SK-N-SH (cell line): ENCODE measurements around the gene LMBR1. TPM values are rescaled to one million over a fixed set of nuclear protein-coding genes. Genes with fewer than 3 reads are reported as not detected.
A peak's percentile ranks its signal among the peaks of the same experiment; 100 is the strongest.
"Not testable (repeated sequence)": the region's sequence is repeated elsewhere in the genome, so short reads cannot be mapped to it uniquely, and the experiment has no call there.

ENCODE experiments used
- CTCF ChIA-PET: fragments of 300-600, 350-600 bp; formaldehyde crosslinking; extraction: SDS; loops from one replicate; lab custom pipeline; 2021; lab: Yijun Ruan, JAX
- POLR2A ChIA-PET: fragments of 350-600 bp; sonication (Branson Sonifier 250); formaldehyde crosslinking; extraction: SDS; loops from one replicate; lab custom pipeline; 2020; ENCODE audit warnings: antibody characterized with exemption, inconsistent platforms; lab: Yijun Ruan, JAX
- DNase-seq: peaks from one replicate; pipeline ENCODE4 v3.0.0; 2012
- H2AFZ ChIP-seq: fragments of 200-600 bp; sonication (generic); 2 replicates; pipeline ENCODE4 v1.8.1; 2016; ENCODE audit warnings: antibody characterized with exemption, mild to moderate bottlenecking, low read depth
- H3F3A ChIP-seq: fragments of 200-600 bp; sonication (generic); replicated peaks from 2 replicates; pipeline ENCODE3; 2016; ENCODE audit warnings: antibody characterized with exemption, mild to moderate bottlenecking; ENCODE audit not compliant: insufficient read depth
- H3K27ac ChIP-seq, 2 experiments: fragments of 200-500 bp in 1 of 2; fragments of 200-600 bp in 1 of 2; sonication (Bioruptor generic) in 1 of 2; sonication (generic), shearing (Covaris generic) in 1 of 2; 2 replicates each; pipeline versions ENCODE4 v1.5.1 to v1.6.1; 2014 to 2016; ENCODE audit warnings: low read depth in 2 of 2, inconsistent platforms in 1 of 2, low read length in 1 of 2, mild to moderate bottlenecking in 1 of 2, mixed read lengths in 1 of 2
- H3K27me3 ChIP-seq: fragments of 200-600 bp; sonication (generic), shearing (Covaris generic); 2 replicates; pipeline ENCODE4 v1.6.1; 2016; ENCODE audit warnings: mixed run types; ENCODE audit not compliant: insufficient read depth
- H3K36me3 ChIP-seq, 2 experiments: fragments of 200-500 bp in 1 of 2; fragments of 200-600 bp in 1 of 2; sonication (Bioruptor generic) in 1 of 2; sonication (generic) in 1 of 2; replicated peaks in 1 of 2; 2 replicates each; pipeline versions ENCODE3 to v1.5.1; 2014 to 2016; ENCODE audit warnings: low read length in 1 of 2, mild to moderate bottlenecking in 1 of 2; ENCODE audit not compliant: insufficient read depth in 2 of 2, control insufficient read depth in 1 of 2
- H3K4me1 ChIP-seq, 2 experiments: fragments of 200-500 bp in 1 of 2; fragments of 200-600 bp in 1 of 2; sonication (Bioruptor generic) in 1 of 2; sonication (generic), shearing (Covaris generic) in 1 of 2; 2 replicates each; pipeline versions ENCODE4 v1.5.1 to v1.6.1; 2014 to 2016; ENCODE audit warnings: low read depth in 1 of 2, low read length in 1 of 2, mixed run types in 1 of 2; ENCODE audit not compliant: insufficient read depth in 2 of 2, control insufficient read depth in 1 of 2
- H3K4me2 ChIP-seq: fragments of 200-600 bp; sonication (generic), shearing (Covaris generic); 2 replicates; pipeline ENCODE4 v1.6.1; 2017; ENCODE audit warnings: mixed run types
- H3K4me3 ChIP-seq, 2 experiments: fragments of 200-500 bp in 1 of 2; fragments of 200-600 bp in 1 of 2; sonication (Bioruptor generic) in 1 of 2; sonication (generic), shearing (Covaris generic) in 1 of 2; 2 replicates each; pipeline versions ENCODE4 v1.5.1 to v1.8.1; 2014 to 2016; ENCODE audit warnings: low read depth in 2 of 2, inconsistent platforms in 1 of 2, low read length in 1 of 2, mild to moderate bottlenecking in 1 of 2, mixed read lengths in 1 of 2, moderate library complexity in 1 of 2
- H3K79me2 ChIP-seq: fragments of 200-600 bp; sonication (generic); 2 replicates; pipeline ENCODE4 v1.8.1; 2017; ENCODE audit warnings: mild to moderate bottlenecking; ENCODE audit not compliant: insufficient read depth
- H3K9ac ChIP-seq: fragments of 200-600 bp; sonication (generic); 2 replicates; pipeline ENCODE4 v1.6.1; 2017; ENCODE audit warnings: mixed run types
- H3K9me2 ChIP-seq: fragments of 200-600 bp; sonication (generic); 2 replicates; pipeline ENCODE4 v1.6.1; 2017; ENCODE audit warnings: mixed run types
- H3K9me3 ChIP-seq: fragments of 200-600 bp; sonication (generic); 2 replicates; pipeline ENCODE4 v1.6.1; 2017; ENCODE audit warnings: mixed run types, mild to moderate bottlenecking, moderate library complexity
- H4K20me1 ChIP-seq: fragments of 200-600 bp; sonication (generic); 2 replicates; pipeline ENCODE4 v1.6.1; 2017; ENCODE audit warnings: mild to moderate bottlenecking, mixed run types; ENCODE audit not compliant: insufficient read depth
- CHD2 ChIP-seq: fragments of 150-350 bp; IDR thresholded peaks from 2 replicates; pipeline ENCODE4 v1.6.1; 2018; ENCODE audit warnings: low read length; ENCODE audit not compliant: partially characterized antibody
- ELF1 ChIP-seq: IDR thresholded peaks from 2 replicates; pipeline ENCODE4 v1.4.0; 2012
- EZH2phosphoT487 ChIP-seq: fragments of 200-600 bp; sonication (generic); IDR thresholded peaks from 2 replicates; pipeline ENCODE4 v1.6.1; 2017; ENCODE audit warnings: low read depth, mixed run types, mild to moderate bottlenecking, antibody characterized with exemption, moderate library complexity, borderline replicate concordance
- FOSL2 ChIP-seq: IDR thresholded peaks from 2 replicates; pipeline ENCODE4 v1.4.0; 2012; ENCODE audit warnings: low read depth, mild to moderate bottlenecking, moderate library complexity, borderline replicate concordance
- FOXM1 ChIP-seq: IDR thresholded peaks from 2 replicates; pipeline ENCODE4 v1.4.0; 2012; ENCODE audit warnings: low read depth, mild to moderate bottlenecking
- GABPA ChIP-seq: IDR thresholded peaks from 2 replicates; pipeline ENCODE4 v1.4.0; 2012; ENCODE audit warnings: low read depth, mild to moderate bottlenecking
- MXI1 ChIP-seq: IDR thresholded peaks from 2 replicates; pipeline ENCODE4 v1.6.1; 2012; ENCODE audit warnings: mild to moderate bottlenecking, low read depth, low read length, improper control_type of control experiment
- NRF1 ChIP-seq: IDR thresholded peaks from 2 replicates; pipeline ENCODE4 v1.6.1; 2012; ENCODE audit warnings: low read depth, mild to moderate bottlenecking, low read length
- RCOR1 ChIP-seq: fragments of 150-350 bp; IDR thresholded peaks from 2 replicates; pipeline ENCODE4 v1.6.1; 2017; ENCODE audit warnings: antibody characterized with exemption, low read length
- RXRA ChIP-seq: IDR thresholded peaks from 2 replicates; pipeline ENCODE4 v1.4.0; 2012; ENCODE audit warnings: low read depth, mild to moderate bottlenecking, borderline replicate concordance
- SIN3A ChIP-seq: IDR thresholded peaks from 2 replicates; pipeline ENCODE4 v1.6.1; 2012; ENCODE audit warnings: low read depth, mild to moderate bottlenecking, low read length, moderate library complexity, borderline replicate concordance
- TCF12 ChIP-seq: IDR thresholded peaks from 2 replicates; pipeline ENCODE4 v1.4.0; 2012
- TEAD4 ChIP-seq: IDR thresholded peaks from 2 replicates; pipeline ENCODE4 v1.4.0; 2012; ENCODE audit warnings: mild to moderate bottlenecking, borderline replicate concordance; ENCODE audit not compliant: insufficient read depth
- WGBS: methylation state at CpG from one replicate; pipeline ENCODE4 v1.1.6; 2017; ENCODE audit warnings: low lambda C conversion rate; 5-methylcytosine and 5-hydroxymethylcytosine counted together
- polyA plus RNA-seq, 3 experiments: library from polyadenylated mRNA; depleted of rRNA; stranded (reverse); fragments of >200 nt; gene quantifications; 2 replicates each; pipeline ENCODE4 v1.2.3, GENCODE V29; 2012
- TF ChIP-seq, protein P1 (sequence below): fragments of 150-350 bp; IDR thresholded peaks from 2 replicates; pipeline ENCODE4 v1.6.1; 2016; ENCODE audit warnings: mild to moderate bottlenecking, low read depth, low read length
- TF ChIP-seq, protein P2 (sequence below): IDR thresholded peaks from 2 replicates; pipeline ENCODE4 v1.4.0; 2012; ENCODE audit warnings: low read depth, borderline replicate concordance
- TF ChIP-seq, protein P3 (sequence below): fragments of 150-350 bp; IDR thresholded peaks from 2 replicates; pipeline ENCODE4 v1.6.1; 2017; ENCODE audit warnings: antibody characterized with exemption, low read length, low read depth, borderline replicate concordance

LMBR1 gene
- polyA plus RNA-seq, 1 of the 3 experiments (the other 2 are of a cell fraction), result 24.6 TPM

DNA sequence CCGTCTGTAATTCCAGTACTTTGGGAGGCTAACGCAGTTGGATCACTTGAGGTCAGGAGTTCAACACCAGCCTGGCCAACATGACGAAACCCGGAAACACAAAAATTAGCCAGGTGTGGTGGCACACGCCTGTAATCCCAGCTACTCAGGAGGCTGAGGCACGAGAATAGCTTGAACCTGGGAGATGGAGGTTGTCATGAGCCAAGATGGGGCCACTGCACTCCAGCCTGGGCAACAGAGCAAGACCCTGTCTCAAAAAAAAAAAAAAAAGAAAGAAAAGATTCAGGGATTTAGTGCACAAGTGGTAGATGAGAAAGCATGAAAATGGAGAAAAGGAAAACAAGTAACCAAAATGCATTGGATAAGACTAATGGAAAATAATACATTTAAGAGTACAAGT, 49.4 kb downstream of the LMBR1 start:
- Histone ChIP-seq H3K79me2 (peaks cover 62% of the 10 kb centered on the region), H4K20me1 (0 out of 2 replicates have a peak, but pooled peaks cover 25% of the 10 kb centered on the region), H3K4me1 (peaks cover 4 to 19% of the 10 kb centered on the region in 2 experiments; a peak in 3 of 4 replicates)
- H3F3A ChIP-seq, DNase-seq, POLR2A ChIA-PET, H2AFZ ChIP-seq, H3K9me2 ChIP-seq, H3K36me3 ChIP-seq, H3K27ac ChIP-seq, H3K27me3 ChIP-seq, H3K4me2 ChIP-seq, H3K4me3 ChIP-seq, H3K9me3 ChIP-seq, H3K9ac ChIP-seq: not testable (repeated sequence)
- WGBS, result 87% methylated on average over 6 of the region's 6 CpGs
- CTCF ChIA-PET, result interaction anchor here (1.2 to 2.6 kb wide), 3 partner anchors 27 to 426 kb away, joined by 3 to 11 read pairs (median 3); no protein-coding TSS in a partner anchor

DNA sequence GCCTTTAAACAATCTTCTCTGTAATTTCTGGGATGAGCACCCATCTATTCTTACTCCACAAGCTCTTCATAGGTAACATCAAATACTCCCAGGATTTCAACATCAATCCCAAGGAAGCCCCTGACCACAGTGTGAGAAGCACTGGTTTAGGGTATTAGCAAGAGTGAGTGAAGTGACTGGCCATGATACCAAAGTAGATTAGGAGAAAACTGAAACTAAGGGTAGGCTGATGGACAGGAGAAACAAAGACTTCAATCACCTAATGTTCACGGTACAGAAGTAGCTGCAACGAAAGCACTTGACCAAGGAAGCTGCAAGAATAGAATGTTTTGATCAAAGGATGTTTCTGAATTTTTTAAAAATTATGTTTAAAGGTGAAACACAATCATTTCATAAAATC, 49.8 kb downstream of the LMBR1 start:
- Histone ChIP-seq H3K9me3 (no peaks in the 10 kb centered on the region), H3K27me3 (no peaks in the 10 kb centered on the region), H3K79me2 (peaks cover 59% of the 10 kb centered on the region), H3K9ac (no peak overlapping the region), H3K27ac (peak overlapping the region in 1 of 2 experiments; percentile 56; a peak in 2 of 4 replicates), H3K4me3 (no peak overlapping the region), H4K20me1 (0 out of 2 replicates have a peak, but pooled peaks cover 25% of the 10 kb centered on the region), H3K36me3 (no peaks in the 10 kb centered on the region), H3F3A (no peaks in the 10 kb centered on the region), H3K4me2 (no peak overlapping the region), H2AFZ (no peak overlapping the region), H3K4me1 (peaks cover 4 to 19% of the 10 kb centered on the region in 2 experiments; a peak in 3 of 4 replicates), H3K9me2 (no peaks in the 10 kb centered on the region)
- TF ChIP-seq, protein P1, sequence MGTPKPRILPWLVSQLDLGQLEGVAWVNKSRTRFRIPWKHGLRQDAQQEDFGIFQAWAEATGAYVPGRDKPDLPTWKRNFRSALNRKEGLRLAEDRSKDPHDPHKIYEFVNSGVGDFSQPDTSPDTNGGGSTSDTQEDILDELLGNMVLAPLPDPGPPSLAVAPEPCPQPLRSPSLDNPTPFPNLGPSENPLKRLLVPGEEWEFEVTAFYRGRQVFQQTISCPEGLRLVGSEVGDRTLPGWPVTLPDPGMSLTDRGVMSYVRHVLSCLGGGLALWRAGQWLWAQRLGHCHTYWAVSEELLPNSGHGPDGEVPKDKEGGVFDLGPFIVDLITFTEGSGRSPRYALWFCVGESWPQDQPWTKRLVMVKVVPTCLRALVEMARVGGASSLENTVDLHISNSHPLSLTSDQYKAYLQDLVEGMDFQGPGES, result no peak
- TF ChIP-seq TEAD4 (no peak), FOSL2 (no peak), ELF1 (no peak), NRF1 (no peak), CHD2 (no peak), RCOR1 (no peak), TCF12 (no peak), EZH2phosphoT487 (no peak), RXRA (no peak), FOXM1 (no peak), MXI1 (no peak), SIN3A (no peak), GABPA (no peak)
- TF ChIP-seq, protein P2, sequence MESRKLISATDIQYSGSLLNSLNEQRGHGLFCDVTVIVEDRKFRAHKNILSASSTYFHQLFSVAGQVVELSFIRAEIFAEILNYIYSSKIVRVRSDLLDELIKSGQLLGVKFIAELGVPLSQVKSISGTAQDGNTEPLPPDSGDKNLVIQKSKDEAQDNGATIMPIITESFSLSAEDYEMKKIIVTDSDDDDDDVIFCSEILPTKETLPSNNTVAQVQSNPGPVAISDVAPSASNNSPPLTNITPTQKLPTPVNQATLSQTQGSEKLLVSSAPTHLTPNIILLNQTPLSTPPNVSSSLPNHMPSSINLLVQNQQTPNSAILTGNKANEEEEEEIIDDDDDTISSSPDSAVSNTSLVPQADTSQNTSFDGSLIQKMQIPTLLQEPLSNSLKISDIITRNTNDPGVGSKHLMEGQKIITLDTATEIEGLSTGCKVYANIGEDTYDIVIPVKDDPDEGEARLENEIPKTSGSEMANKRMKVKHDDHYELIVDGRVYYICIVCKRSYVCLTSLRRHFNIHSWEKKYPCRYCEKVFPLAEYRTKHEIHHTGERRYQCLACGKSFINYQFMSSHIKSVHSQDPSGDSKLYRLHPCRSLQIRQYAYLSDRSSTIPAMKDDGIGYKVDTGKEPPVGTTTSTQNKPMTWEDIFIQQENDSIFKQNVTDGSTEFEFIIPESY, result no peak
- TF ChIP-seq, protein P3, sequence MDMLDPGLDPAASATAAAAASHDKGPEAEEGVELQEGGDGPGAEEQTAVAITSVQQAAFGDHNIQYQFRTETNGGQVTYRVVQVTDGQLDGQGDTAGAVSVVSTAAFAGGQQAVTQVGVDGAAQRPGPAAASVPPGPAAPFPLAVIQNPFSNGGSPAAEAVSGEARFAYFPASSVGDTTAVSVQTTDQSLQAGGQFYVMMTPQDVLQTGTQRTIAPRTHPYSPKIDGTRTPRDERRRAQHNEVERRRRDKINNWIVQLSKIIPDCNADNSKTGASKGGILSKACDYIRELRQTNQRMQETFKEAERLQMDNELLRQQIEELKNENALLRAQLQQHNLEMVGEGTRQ, result no peak
- ChIA-PET POLR2A (no interaction called here), CTCF (interaction anchor here (1.2 to 2.6 kb wide), 5 partner anchors 11 to 426 kb away, joined by 3 to 11 read pairs (median 4); partner anchors contain the start of gene LMBR1)
- 98% methylated on average over 2 of the region's 2 CpGs for WGBS
- no peak for DNase-seq
